Mesenchymal stem cell (in vitro differentiated cells and primary cell): ENCODE data around the gene COL4A2.

Experiments used
- DNase-seq: peaks from one replicate; pipeline ENCODE4 v3.0.0-alpha.2; 2013
- H2AFZ ChIP-seq: one replicate; pipeline ENCODE4 v1.6.1; 2013; ENCODE audit warnings: low read depth, mild to moderate bottlenecking, control low read depth, inconsistent platforms, low read length, moderate library complexity
- H2AK5ac ChIP-seq: 2 replicates; pipeline ENCODE4 v1.6.1; 2013; ENCODE audit warnings: low read length, moderate library complexity, mild to moderate bottlenecking, inconsistent platforms; ENCODE audit not compliant: severe bottlenecking
- H2BK120ac ChIP-seq: one replicate; pipeline ENCODE4 v1.6.1; 2013; ENCODE audit warnings: low read depth, mild to moderate bottlenecking, inconsistent platforms, low read length, moderate library complexity
- H2BK12ac ChIP-seq, 2 experiments: one replicate each; pipeline ENCODE4 v1.6.1; 2013; ENCODE audit warnings: inconsistent platforms in 2 of 2, low read length in 2 of 2, mild to moderate bottlenecking in 2 of 2, moderate library complexity in 2 of 2, control low read depth in 1 of 2
- H2BK15ac ChIP-seq: one replicate; pipeline ENCODE4 v1.6.1; 2013; ENCODE audit warnings: mild to moderate bottlenecking, low read depth, inconsistent platforms; ENCODE audit not compliant: poor library complexity, severe bottlenecking
- H2BK5ac ChIP-seq: 2 replicates; pipeline ENCODE4 v1.6.1; 2013; ENCODE audit warnings: low read depth, mild to moderate bottlenecking, low read length, control low read depth, inconsistent platforms; ENCODE audit not compliant: poor library complexity, severe bottlenecking
- H3K14ac ChIP-seq, 2 experiments: one replicate each; pipeline ENCODE4 v1.6.1; 2013; ENCODE audit warnings: inconsistent platforms in 2 of 2, low read length in 2 of 2, control low read depth in 1 of 2, mild to moderate bottlenecking in 1 of 2, moderate library complexity in 1 of 2
- H3K18ac ChIP-seq, 2 experiments: one replicate each; pipeline ENCODE4 v1.6.1; 2013; ENCODE audit warnings: inconsistent platforms in 2 of 2, low read length in 2 of 2, control low read depth in 1 of 2, low read depth in 1 of 2, mild to moderate bottlenecking in 1 of 2
- H3K23ac ChIP-seq, 2 experiments: one replicate each; pipeline ENCODE4 v1.6.1; 2013; ENCODE audit warnings: inconsistent platforms in 2 of 2, low read length in 2 of 2, mild to moderate bottlenecking in 2 of 2, moderate library complexity in 2 of 2, control low read depth in 1 of 2
- H3K27ac ChIP-seq: 2 replicates; pipeline ENCODE4 v1.5.1; 2013; ENCODE audit warnings: mild to moderate bottlenecking, moderate library complexity, low read length, control low read depth, inconsistent platforms; ENCODE audit not compliant: poor library complexity, severe bottlenecking
- H3K27me3 ChIP-seq, 2 experiments: 2 replicates each; pipeline versions ENCODE4 v1.6.1 to v1.7.0; 2013; ENCODE audit warnings: low read length in 2 of 2, mild to moderate bottlenecking in 2 of 2, moderate library complexity in 2 of 2, control low read depth in 1 of 2, inconsistent platforms in 1 of 2; ENCODE audit not compliant: control insufficient read depth in 1 of 2, insufficient read depth in 1 of 2
- H3K36me3 ChIP-seq, 2 experiments: 2 replicates each; pipeline versions ENCODE4 v1.6.1 to v1.7.0; 2013; ENCODE audit warnings: low read length in 2 of 2, control low read depth in 1 of 2, inconsistent platforms in 1 of 2, low read depth in 1 of 2, mild to moderate bottlenecking in 1 of 2; ENCODE audit not compliant: insufficient read depth in 2 of 2, control insufficient read depth in 1 of 2
- H3K4ac ChIP-seq, 2 experiments: one replicate each; pipeline ENCODE4 v1.6.1; 2013; ENCODE audit warnings: inconsistent platforms in 2 of 2, low read length in 2 of 2, mild to moderate bottlenecking in 2 of 2, moderate library complexity in 2 of 2, control low read depth in 1 of 2, low read depth in 1 of 2
- H3K4me1 ChIP-seq: 2 replicates; pipeline ENCODE4 v1.6.1; 2013; ENCODE audit warnings: low read depth, low read length, control low read depth; ENCODE audit not compliant: control insufficient read depth, insufficient read depth
- H3K4me2 ChIP-seq: 2 replicates; pipeline ENCODE4 v1.6.1; 2013; ENCODE audit warnings: low read length, mild to moderate bottlenecking, inconsistent platforms; ENCODE audit not compliant: poor library complexity, severe bottlenecking
- H3K4me3 ChIP-seq, 2 experiments: 2 replicates each; pipeline versions ENCODE4 v1.5.1 to v1.7.0; 2013; ENCODE audit warnings: low read length in 2 of 2, mild to moderate bottlenecking in 2 of 2, control low read depth in 1 of 2, low read depth in 1 of 2; ENCODE audit not compliant: insufficient read depth in 1 of 2
- H3K79me1 ChIP-seq: replicated peaks from 2 replicates; pipeline ENCODE4 v1.6.1; 2013; ENCODE audit warnings: mild to moderate bottlenecking, control low read depth, low read length, inconsistent platforms; ENCODE audit not compliant: poor library complexity, severe bottlenecking
- H3K9ac ChIP-seq: 2 replicates; pipeline ENCODE4 v1.7.0; 2013; ENCODE audit warnings: mild to moderate bottlenecking, low read length, moderate library complexity
- H3K9me3 ChIP-seq: 2 replicates; pipeline ENCODE4 v1.7.0; 2013; ENCODE audit warnings: mild to moderate bottlenecking, low read length; ENCODE audit not compliant: control insufficient read depth
- H4K8ac ChIP-seq: one replicate; pipeline ENCODE4 v1.6.1; 2013; ENCODE audit warnings: inconsistent platforms, mild to moderate bottlenecking, low read length, moderate library complexity
- H4K91ac ChIP-seq: one replicate; pipeline ENCODE4 v1.6.1; 2013; ENCODE audit warnings: mild to moderate bottlenecking, low read length, inconsistent platforms
- WGBS: methylation state at CpG from one replicate; pipeline ENCODE4 v1.1.7; 2013; ENCODE audit warnings: mixed read lengths; 5-methylcytosine and 5-hydroxymethylcytosine counted together

The COL4A2 gene

DNA sequence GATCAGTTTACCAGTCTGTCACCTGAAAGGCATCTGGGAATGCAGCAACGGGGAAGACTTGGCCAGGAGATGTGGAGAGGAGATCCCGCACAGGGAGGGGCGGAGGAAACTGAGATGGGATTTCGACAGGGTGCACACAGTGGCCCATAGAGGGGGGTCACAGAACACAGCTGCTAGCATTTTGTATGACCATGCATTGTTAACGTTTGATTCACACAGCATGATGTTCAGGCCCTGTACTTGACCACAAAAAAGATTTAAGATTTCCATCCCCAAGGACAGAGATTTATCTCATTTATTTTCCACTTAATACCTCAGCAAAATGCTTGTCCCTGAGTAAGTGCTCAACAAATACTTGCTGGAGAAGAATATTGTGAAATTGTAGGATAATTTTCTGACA lies 191.2 kb downstream of the COL4A2 start:
- Histone ChIP-seq H2BK120ac (no peak overlapping the region), H2BK15ac (no peak overlapping the region), H3K4me2 (no peak overlapping the region), H3K4me1 (peaks cover 10% of the 10 kb centered on the region), H3K14ac (peak overlapping the region in 1 of 2 experiments; percentile 69), H3K4me3 (no peak overlapping the region), H4K91ac (peak overlapping the region; percentile 36), H2AFZ (no peak overlapping the region), H3K18ac (peak overlapping the region in 1 of 2 experiments; percentile 19), H3K9ac (no peak overlapping the region), H2BK5ac (no peak overlapping the region), H3K27me3 (no peaks in the 10 kb centered on the region), H2BK12ac (no peak overlapping the region), H3K36me3 (peaks cover 70 to 74% of the 10 kb centered on the region in 2 experiments), H3K27ac (peak overlapping the region; percentile 26), H3K23ac (no peak overlapping the region), H2AK5ac (peak overlapping the region; percentile 28), H3K9me3 (peaks cover 9% of the 10 kb centered on the region), H3K79me1 (peaks cover 21% of the 10 kb centered on the region), H3K4ac (no peak overlapping the region), H4K8ac (no peak overlapping the region)
- peak; percentile 58 for DNase-seq
- 83% methylated on average over 5 of the region's 5 CpGs for WGBS

DNA sequence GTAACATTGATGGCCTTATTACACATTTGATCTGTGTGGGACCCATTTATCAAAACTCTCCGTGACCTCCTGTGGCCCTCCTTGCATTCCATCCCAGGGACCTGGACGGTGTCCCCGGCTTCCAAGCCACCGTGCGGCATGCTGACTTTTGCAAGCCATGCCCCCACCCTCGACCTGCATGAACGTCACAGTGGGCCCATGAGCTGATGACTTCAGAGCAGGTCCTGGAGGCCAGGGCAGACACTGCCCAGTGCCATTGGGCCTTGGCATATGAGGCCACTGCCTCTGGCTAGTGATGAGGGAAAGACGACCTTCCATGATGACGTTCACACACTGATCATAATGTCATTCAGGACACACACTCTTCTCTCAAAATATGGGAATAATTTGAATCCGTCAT lies 191.7 kb downstream of the COL4A2 start:
- Histone ChIP-seq H3K9me3 (peaks cover 9% of the 10 kb centered on the region), H3K79me1 (peaks cover 21% of the 10 kb centered on the region), H3K4me1 (peaks cover 13% of the 10 kb centered on the region), H3K36me3 (peaks cover 67 to 72% of the 10 kb centered on the region in 2 experiments), H3K14ac (peak overlapping the region in 1 of 2 experiments; percentile 95), H3K9ac (no peak overlapping the region), H3K4me3 (no peak overlapping the region), H2BK15ac (no peak overlapping the region), H2AFZ (no peak overlapping the region), H3K4me2 (no peak overlapping the region), H3K23ac (no peak overlapping the region), H2BK120ac (no peak overlapping the region), H3K27ac (peak overlapping the region; percentile 15), H3K18ac (peak overlapping the region; percentile 68 to 95), H3K27me3 (no peaks in the 10 kb centered on the region), H2AK5ac (peak overlapping the region; percentile 92), H2BK12ac (peak overlapping the region; percentile 85 to 97), H2BK5ac (peak overlapping the region; percentile 0), H4K8ac (peak overlapping the region; percentile 88), H3K4ac (peak overlapping the region; percentile 62 to 77), H4K91ac (peak overlapping the region; percentile 91)
- 92% methylated on average over 10 of the region's 10 CpGs for WGBS
- no peak for DNase-seq

DNA sequence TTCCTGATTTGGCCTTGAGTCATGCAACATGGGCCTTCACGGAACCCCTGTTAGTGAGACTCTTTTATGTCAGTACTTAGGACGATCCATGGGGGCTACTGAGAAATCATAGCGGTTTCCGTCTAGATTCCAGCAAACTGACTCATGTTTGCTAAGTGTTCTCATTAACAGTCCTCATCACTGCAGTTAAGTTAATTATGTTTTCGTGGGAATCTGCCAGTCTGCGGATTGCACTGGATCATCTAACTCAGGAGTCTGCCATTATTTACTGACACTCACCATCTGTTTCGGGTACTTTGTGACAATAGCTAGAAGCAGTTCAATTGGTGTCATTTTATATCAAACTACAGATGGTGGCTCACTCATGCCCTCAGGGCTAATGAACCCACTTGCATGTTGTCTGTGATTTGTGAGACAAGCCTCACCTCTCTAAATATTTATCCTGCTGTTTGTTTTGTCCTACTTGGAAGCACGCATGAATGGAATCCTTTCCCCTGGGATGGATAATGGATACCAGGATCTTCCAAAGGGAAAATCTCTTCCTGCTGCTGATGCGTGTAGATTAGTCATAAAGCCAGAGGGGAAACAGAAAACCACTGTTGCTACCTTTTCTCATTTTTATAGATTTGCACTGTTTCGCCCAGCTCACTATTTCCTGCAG lies 192.7 kb downstream of the COL4A2 start:
- Histone ChIP-seq H3K79me1 (peaks cover 20% of the 10 kb centered on the region), H3K9me3 (peaks cover 9% of the 10 kb centered on the region), H2AFZ (no peak overlapping the region), H3K4me2 (no peak overlapping the region), H3K27ac (peak overlapping the region; percentile 89), H4K91ac (no peak overlapping the region), H3K4ac (peak overlapping the region; percentile 24 to 85), H3K4me3 (no peak overlapping the region), H3K23ac (no peak overlapping the region), H3K18ac (no peak overlapping the region), H3K36me3 (peaks cover 72 to 79% of the 10 kb centered on the region in 2 experiments), H4K8ac (no peak overlapping the region), H2AK5ac (no peak overlapping the region), H3K4me1 (peaks cover 18% of the 10 kb centered on the region), H2BK120ac (peak overlapping the region; percentile 13), H3K27me3 (no peaks in the 10 kb centered on the region), H3K14ac (no peak overlapping the region), H2BK15ac (no peak overlapping the region), H2BK12ac (peak overlapping the region in 1 of 2 experiments; percentile 48), H3K9ac (no peak overlapping the region), H2BK5ac (no peak overlapping the region)
- WGBS: 6% methylated on average over 9 of the region's 10 CpGs
- DNase-seq: peak; percentile 97

DNA sequence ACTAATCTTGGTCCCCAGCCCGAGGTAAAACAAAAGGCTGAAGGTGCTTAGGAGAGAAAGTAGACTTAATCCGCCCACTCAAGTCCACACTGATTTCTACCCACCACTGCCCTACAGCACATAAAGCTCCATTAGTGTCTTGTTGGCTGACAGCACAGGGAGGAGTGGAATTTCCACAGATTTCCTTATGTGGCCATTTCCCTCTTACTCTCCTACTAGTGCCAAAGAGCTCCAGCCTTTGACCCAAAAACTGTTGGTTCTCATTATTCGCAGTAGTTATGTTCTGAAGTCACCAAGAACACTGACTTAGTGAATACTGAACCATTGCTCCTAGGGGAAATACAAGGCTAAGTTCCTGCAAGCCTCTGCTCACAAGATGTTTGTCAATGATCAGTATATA lies 193.3 kb downstream of the COL4A2 start:
- H3K23ac ChIP-seq: no peak overlapping the region
- no peak overlapping the region for H2AFZ ChIP-seq
- H3K36me3 ChIP-seq: peaks cover 68 to 76% of the 10 kb centered on the region in 2 experiments
- H3K4ac ChIP-seq: peak overlapping the region in 1 of 2 experiments; percentile 85
- peak overlapping the region; percentile 73 for H2BK120ac ChIP-seq
- H2AK5ac ChIP-seq: peak overlapping the region; percentile 11
- H4K91ac ChIP-seq: peak overlapping the region; percentile 88
- H3K9me3 ChIP-seq: peaks cover 9% of the 10 kb centered on the region
- H3K79me1 ChIP-seq: peaks cover 14% of the 10 kb centered on the region
- H3K27me3 ChIP-seq: no peaks in the 10 kb centered on the region
- 92% methylated on average over 2 of the region's 3 CpGs for WGBS
- peaks cover 19% of the 10 kb centered on the region for H3K4me1 ChIP-seq
- H4K8ac ChIP-seq: peak overlapping the region; percentile 69
- no peak overlapping the region for H3K4me2 ChIP-seq
- H3K4me3 ChIP-seq: no peak overlapping the region
- no peak overlapping the region for H2BK15ac ChIP-seq
- peak; percentile 69 for DNase-seq
- no peak overlapping the region for H2BK12ac ChIP-seq
- H2BK5ac ChIP-seq: no peak overlapping the region
- peak overlapping the region; percentile 34 to 87 for H3K18ac ChIP-seq
- no peak overlapping the region for H3K14ac ChIP-seq
- H3K27ac ChIP-seq: peak overlapping the region; percentile 89
- H3K9ac ChIP-seq: no peak overlapping the region
